Measurements from ENCODE around the gene PTPN1. TPM values are rescaled to one million over a fixed set of nuclear protein-coding genes. Genes with fewer than 3 reads are reported as not detected.

The PTPN1 gene
- total and polyA plus RNA-seq, 2 of the 13 experiments (the other 11 are each of a cell fraction or from before 2014, with no cell fraction given): 17.7 to 37.2 TPM

GRCh38 chr20:50588034-50588736, 78.0 kb downstream of the PTPN1 start (continued):
- TF ChIP-seq MYPOP (CRISPR knock-in tag; IDR thresholded peaks at IDR 0.05): no peak
- TF ChIP-seq ZNF276 (CRISPR knock-in tag; IDR thresholded peaks at IDR 0.05; ENCODE audit: low read depth): 0 out of 2 replicates have a peak, but pooled peaks have one; percentile 63
- no peak for TF ChIP-seq CHCHD3 (CRISPR knock-in tag; IDR thresholded peaks at IDR 0.05)
- no peak for TF ChIP-seq ELF4 (CRISPR knock-in tag; IDR thresholded peaks at IDR 0.05; ENCODE audit: borderline replicate concordance)
- no peak for TF ChIP-seq ZNF609 (CRISPR knock-in tag; IDR thresholded peaks at IDR 0.05; ENCODE audit: borderline replicate concordance)
- peak; percentile 22; the same call in 1 of the 2 replicates for TF ChIP-seq ZSCAN25 (CRISPR knock-in tag; IDR thresholded peaks at IDR 0.05)
- no peak for TF ChIP-seq USF2 (IDR thresholded peaks at IDR 0.05; ENCODE audit: low read depth, low read length)
- TF ChIP-seq USF2 (CRISPR knock-in tag; IDR thresholded peaks at IDR 0.05; ENCODE audit: borderline replicate concordance): no peak
- TF ChIP-seq POLR2G (IDR thresholded peaks at IDR 0.05; ENCODE audit: low read depth, low read length): no peak
- peak; percentile 98 for TF ChIP-seq CTCF (CRISPR knock-in tag; IDR thresholded peaks at IDR 0.05)
- TF ChIP-seq ZNF543 (CRISPR knock-in tag; IDR thresholded peaks at IDR 0.05): no peak
- no peak for TF ChIP-seq NFKBIZ (CRISPR knock-in tag; IDR thresholded peaks at IDR 0.05)
- peak; percentile 48; the same call in 1 of the 2 replicates for TF ChIP-seq ZNF350 (CRISPR knock-in tag; IDR thresholded peaks at IDR 0.05; ENCODE audit: borderline replicate concordance, low read depth)
